Mesenchymal stem cell (in vitro differentiated cells and primary cell): ENCODE measurements around the gene XPNPEP3.

Experiments used
- DNase-seq: peaks from one replicate; pipeline ENCODE4 v3.0.0-alpha.2; 2013
- H2AFZ ChIP-seq: one replicate; pipeline ENCODE4 v1.6.1; 2013; ENCODE audit warnings: low read depth, mild to moderate bottlenecking, control low read depth, inconsistent platforms, low read length, moderate library complexity
- H2AK5ac ChIP-seq: 2 replicates; pipeline ENCODE4 v1.6.1; 2013; ENCODE audit warnings: low read length, moderate library complexity, mild to moderate bottlenecking, inconsistent platforms; ENCODE audit not compliant: severe bottlenecking
- H2BK120ac ChIP-seq: one replicate; pipeline ENCODE4 v1.6.1; 2013; ENCODE audit warnings: low read depth, mild to moderate bottlenecking, inconsistent platforms, low read length, moderate library complexity
- H2BK12ac ChIP-seq, 2 experiments: one replicate each; pipeline ENCODE4 v1.6.1; 2013; ENCODE audit warnings: inconsistent platforms in 2 of 2, low read length in 2 of 2, mild to moderate bottlenecking in 2 of 2, moderate library complexity in 2 of 2, control low read depth in 1 of 2
- H2BK15ac ChIP-seq: one replicate; pipeline ENCODE4 v1.6.1; 2013; ENCODE audit warnings: mild to moderate bottlenecking, low read depth, inconsistent platforms; ENCODE audit not compliant: poor library complexity, severe bottlenecking
- H2BK5ac ChIP-seq: 2 replicates; pipeline ENCODE4 v1.6.1; 2013; ENCODE audit warnings: low read depth, mild to moderate bottlenecking, low read length, control low read depth, inconsistent platforms; ENCODE audit not compliant: poor library complexity, severe bottlenecking
- H3K14ac ChIP-seq, 2 experiments: one replicate each; pipeline ENCODE4 v1.6.1; 2013; ENCODE audit warnings: inconsistent platforms in 2 of 2, low read length in 2 of 2, control low read depth in 1 of 2, mild to moderate bottlenecking in 1 of 2, moderate library complexity in 1 of 2
- H3K18ac ChIP-seq, 2 experiments: one replicate each; pipeline ENCODE4 v1.6.1; 2013; ENCODE audit warnings: inconsistent platforms in 2 of 2, low read length in 2 of 2, control low read depth in 1 of 2, low read depth in 1 of 2, mild to moderate bottlenecking in 1 of 2
- H3K23ac ChIP-seq, 2 experiments: one replicate each; pipeline ENCODE4 v1.6.1; 2013; ENCODE audit warnings: inconsistent platforms in 2 of 2, low read length in 2 of 2, mild to moderate bottlenecking in 2 of 2, moderate library complexity in 2 of 2, control low read depth in 1 of 2
- H3K27ac ChIP-seq: 2 replicates; pipeline ENCODE4 v1.5.1; 2013; ENCODE audit warnings: mild to moderate bottlenecking, moderate library complexity, low read length, control low read depth, inconsistent platforms; ENCODE audit not compliant: poor library complexity, severe bottlenecking
- H3K27me3 ChIP-seq, 2 experiments: 2 replicates each; pipeline versions ENCODE4 v1.6.1 to v1.7.0; 2013; ENCODE audit warnings: low read length in 2 of 2, mild to moderate bottlenecking in 2 of 2, moderate library complexity in 2 of 2, control low read depth in 1 of 2, inconsistent platforms in 1 of 2; ENCODE audit not compliant: control insufficient read depth in 1 of 2, insufficient read depth in 1 of 2
- H3K36me3 ChIP-seq, 2 experiments: 2 replicates each; pipeline versions ENCODE4 v1.6.1 to v1.7.0; 2013; ENCODE audit warnings: low read length in 2 of 2, control low read depth in 1 of 2, inconsistent platforms in 1 of 2, low read depth in 1 of 2, mild to moderate bottlenecking in 1 of 2; ENCODE audit not compliant: insufficient read depth in 2 of 2, control insufficient read depth in 1 of 2
- H3K4ac ChIP-seq, 2 experiments: one replicate each; pipeline ENCODE4 v1.6.1; 2013; ENCODE audit warnings: inconsistent platforms in 2 of 2, low read length in 2 of 2, mild to moderate bottlenecking in 2 of 2, moderate library complexity in 2 of 2, control low read depth in 1 of 2, low read depth in 1 of 2
- H3K4me1 ChIP-seq: 2 replicates; pipeline ENCODE4 v1.6.1; 2013; ENCODE audit warnings: low read depth, low read length, control low read depth; ENCODE audit not compliant: control insufficient read depth, insufficient read depth
- H3K4me2 ChIP-seq: 2 replicates; pipeline ENCODE4 v1.6.1; 2013; ENCODE audit warnings: low read length, mild to moderate bottlenecking, inconsistent platforms; ENCODE audit not compliant: poor library complexity, severe bottlenecking
- H3K4me3 ChIP-seq, 2 experiments: 2 replicates each; pipeline versions ENCODE4 v1.5.1 to v1.7.0; 2013; ENCODE audit warnings: low read length in 2 of 2, mild to moderate bottlenecking in 2 of 2, control low read depth in 1 of 2, low read depth in 1 of 2; ENCODE audit not compliant: insufficient read depth in 1 of 2
- H3K79me1 ChIP-seq: replicated peaks from 2 replicates; pipeline ENCODE4 v1.6.1; 2013; ENCODE audit warnings: mild to moderate bottlenecking, control low read depth, low read length, inconsistent platforms; ENCODE audit not compliant: poor library complexity, severe bottlenecking
- H3K9ac ChIP-seq: 2 replicates; pipeline ENCODE4 v1.7.0; 2013; ENCODE audit warnings: mild to moderate bottlenecking, low read length, moderate library complexity
- H3K9me3 ChIP-seq: 2 replicates; pipeline ENCODE4 v1.7.0; 2013; ENCODE audit warnings: mild to moderate bottlenecking, low read length; ENCODE audit not compliant: control insufficient read depth
- H4K8ac ChIP-seq: one replicate; pipeline ENCODE4 v1.6.1; 2013; ENCODE audit warnings: inconsistent platforms, mild to moderate bottlenecking, low read length, moderate library complexity
- H4K91ac ChIP-seq: one replicate; pipeline ENCODE4 v1.6.1; 2013; ENCODE audit warnings: mild to moderate bottlenecking, low read length, inconsistent platforms
- WGBS: methylation state at CpG from one replicate; pipeline ENCODE4 v1.1.7; 2013; ENCODE audit warnings: mixed read lengths; 5-methylcytosine and 5-hydroxymethylcytosine counted together

Gene XPNPEP3

GRCh38 chr22:40928657-40929056, 71.7 kb downstream of the XPNPEP3 start:
- Histone ChIP-seq H3K23ac (no peak overlapping the region), H4K91ac (no peak overlapping the region), H3K4ac (no peak overlapping the region), H3K27me3 (no peaks in the 10 kb centered on the region), H4K8ac (no peak overlapping the region), H3K36me3 (peaks cover 25 to 81% of the 10 kb centered on the region in 2 experiments), H2BK120ac (no peak overlapping the region), H3K4me3 (no peak overlapping the region), H3K27ac (no peak overlapping the region), H2AK5ac (no peak overlapping the region), H3K18ac (no peak overlapping the region), H2BK15ac (no peak overlapping the region), H3K4me2 (no peak overlapping the region), H3K9me3 (no peaks in the 10 kb centered on the region), H3K4me1 (no peaks in the 10 kb centered on the region), H3K9ac (no peak overlapping the region), H3K79me1 (peaks cover 2% of the 10 kb centered on the region), H2BK5ac (no peak overlapping the region), H2AFZ (no peak overlapping the region), H2BK12ac (no peak overlapping the region), H3K14ac (no peak overlapping the region)
- no peak for DNase-seq
- 77% methylated on average over 1 of the region's 1 CpG for WGBS

- H3K23ac ChIP-seq: no peak overlapping the region
- no peak overlapping the region for H2AFZ ChIP-seq
- no peak overlapping the region for H2AK5ac ChIP-seq
- H3K79me1 ChIP-seq: no peaks in the 10 kb centered on the region
- H4K91ac ChIP-seq: no peak overlapping the region
- no peak overlapping the region for H3K9ac ChIP-seq
- DNase-seq: no peak
- H3K18ac ChIP-seq: no peak overlapping the region
- H2BK120ac ChIP-seq: no peak overlapping the region
- H3K4me2 ChIP-seq: no peak overlapping the region
- H3K27ac ChIP-seq: no peak overlapping the region
- peaks cover 9 to 51% of the 10 kb centered on the region in 2 experiments for H3K36me3 ChIP-seq
- H2BK5ac ChIP-seq: no peak overlapping the region
- WGBS: no CpG with 5 or more reads among the region's 2 CpGs
- no peak overlapping the region for H3K4me3 ChIP-seq
- no peaks in the 10 kb centered on the region for H3K4me1 ChIP-seq
- no peak overlapping the region for H4K8ac ChIP-seq
- no peaks in the 10 kb centered on the region for H3K9me3 ChIP-seq
- H2BK15ac ChIP-seq: no peak overlapping the region
- H3K4ac ChIP-seq: no peak overlapping the region
- no peaks in the 10 kb centered on the region for H3K27me3 ChIP-seq
- no peak overlapping the region for H3K14ac ChIP-seq
- no peak overlapping the region for H2BK12ac ChIP-seq
Measured at GRCh38 chr22:40932396-40932795, 75.4 kb downstream of the XPNPEP3 start.

GRCh38 chr22:40939202-40939601, 82.3 kb downstream of the XPNPEP3 start:
- H3K4me3 ChIP-seq: no peak overlapping the region
- H2BK5ac ChIP-seq: no peak overlapping the region
- no peak overlapping the region for H2AK5ac ChIP-seq
- no peak overlapping the region for H3K14ac ChIP-seq
- no peak overlapping the region for H3K9ac ChIP-seq
- H3K4me2 ChIP-seq: no peak overlapping the region
- H3K4me1 ChIP-seq: no peaks in the 10 kb centered on the region
- no peak overlapping the region for H4K91ac ChIP-seq
- H3K23ac ChIP-seq: no peak overlapping the region
- no peak overlapping the region for H2AFZ ChIP-seq
- H3K9me3 ChIP-seq: no peaks in the 10 kb centered on the region
- H2BK15ac ChIP-seq: no peak overlapping the region
- H3K27me3 ChIP-seq: no peaks in the 10 kb centered on the region
- no peak overlapping the region for H2BK120ac ChIP-seq
- no peak overlapping the region for H3K18ac ChIP-seq
- no peak for DNase-seq
- WGBS: no CpG with 5 or more reads among the region's 2 CpGs
- no peak overlapping the region for H2BK12ac ChIP-seq
- no peak overlapping the region for H4K8ac ChIP-seq
- H3K27ac ChIP-seq: no peak overlapping the region
- no peaks in the 10 kb centered on the region for H3K79me1 ChIP-seq
- no peak overlapping the region for H3K4ac ChIP-seq
- peaks cover 0 to 5% of the 10 kb centered on the region in 2 experiments for H3K36me3 ChIP-seq

DNA sequence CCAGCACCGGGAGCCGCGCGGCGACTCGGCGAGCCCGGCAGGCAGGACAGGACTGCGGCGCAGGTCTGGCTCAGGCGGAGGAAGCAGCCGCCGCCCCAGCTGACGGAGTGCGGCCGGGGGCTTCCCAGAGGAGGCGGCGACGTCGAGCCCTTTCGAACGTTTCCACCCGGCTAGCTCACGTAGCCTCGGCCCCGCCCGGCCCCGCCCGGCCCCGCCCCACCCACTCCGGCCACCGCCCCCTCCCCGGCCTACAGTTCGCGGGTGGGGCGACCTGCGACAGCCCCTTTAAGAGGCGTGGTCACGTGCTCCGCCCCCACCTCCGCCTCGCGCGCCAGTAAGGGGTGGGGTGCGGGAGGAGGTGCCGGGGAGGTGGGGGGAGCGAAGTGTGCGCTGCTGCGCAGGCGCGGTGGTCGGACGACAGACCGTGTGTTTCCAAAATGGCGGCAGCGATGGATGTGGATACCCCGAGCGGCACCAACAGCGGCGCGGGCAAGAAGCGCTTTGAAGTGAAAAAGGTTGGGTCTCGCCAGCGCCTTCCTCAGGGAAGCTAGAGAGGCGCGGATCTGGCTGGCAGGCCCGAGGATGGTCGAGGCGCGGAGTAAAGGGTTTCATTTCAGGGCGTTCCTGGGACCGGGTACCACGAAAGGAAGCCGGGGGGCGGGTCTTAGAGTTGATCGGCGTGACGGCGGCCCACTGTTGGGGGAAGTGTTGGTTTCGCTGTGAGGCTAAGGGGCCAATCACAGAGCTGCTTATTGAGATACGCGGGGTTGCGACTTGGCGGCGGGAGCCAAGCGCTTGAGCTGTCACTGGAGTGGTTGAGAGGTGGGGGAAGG, 94.2 kb downstream of the XPNPEP3 start, which contains the start of gene RBX1:
TSS of gene RBX1 (plus strand) at position 417 of the 833 bp plus-strand sequence. CDS start at position 438, 21 bp downstream.
- peak within 1 kb of the TSS in 1 of 2 experiments; percentile 67 for H3K23ac ChIP-seq
- H3K4me1 ChIP-seq: peaks cover 3% of the 10 kb centered on the region
- peak within 1 kb of the TSS; percentile 98 for H3K9ac ChIP-seq
- DNase-seq: peak; percentile 99
- no peaks in the 10 kb centered on the region for H3K9me3 ChIP-seq
- peak within 1 kb of the TSS; percentile 98 to 100 for H3K4ac ChIP-seq
- peak within 1 kb of the TSS; percentile 83 to 95 for H3K4me3 ChIP-seq
- peak within 1 kb of the TSS; percentile 99 for H4K91ac ChIP-seq
- H3K27me3 ChIP-seq: no peaks in the 10 kb centered on the region
- H3K27ac ChIP-seq: peak within 1 kb of the TSS; percentile 99
- peaks cover 2% of the 10 kb centered on the region for H3K79me1 ChIP-seq
- peak within 1 kb of the TSS; percentile 97 for H2BK5ac ChIP-seq
- H2AK5ac ChIP-seq: peak within 1 kb of the TSS; percentile 27
- under 1% methylated on average over 64 of the region's 86 CpGs for WGBS
- H2AFZ ChIP-seq: peak within 1 kb of the TSS; percentile 72
- peak within 1 kb of the TSS in 1 of 2 experiments; percentile 97 for H3K14ac ChIP-seq
- peak within 1 kb of the TSS; percentile 98 for H4K8ac ChIP-seq
- H3K18ac ChIP-seq: peak within 1 kb of the TSS; percentile 97 to 99
- peak within 1 kb of the TSS; percentile 89 for H3K4me2 ChIP-seq
- peak within 1 kb of the TSS in 1 of 2 experiments; percentile 10 for H2BK12ac ChIP-seq
- peak within 1 kb of the TSS; percentile 96 for H2BK120ac ChIP-seq
- peaks cover 7 to 30% of the 10 kb centered on the region in 2 experiments for H3K36me3 ChIP-seq
- peak within 1 kb of the TSS; percentile 80 for H2BK15ac ChIP-seq
